Activated CD4-positive, alpha-beta T cell treated with anti-CD3 and anti-CD28 coated beads, Interleukin-2, amount 10 ng/mL, durations not matched to agents 7 days and 5 days (primary cell): ENCODE data around the gene KRT80. TPM values are rescaled to one million over a fixed set of nuclear protein-coding genes. Genes with fewer than 3 reads are reported as not detected.

Experiments used
- CTCF ChIA-PET: fragments of 350-600 bp; sonication (Branson Sonifier 250); formaldehyde crosslinking; loops from one replicate; lab custom pipeline; 2021; ENCODE audit warnings: antibody characterized with exemption; lab: Charles Lee
- POLR2A ChIA-PET: fragments of 350-600 bp; sonication (Branson Sonifier 250); formaldehyde crosslinking; loops from one replicate; lab custom pipeline; 2021; ENCODE audit warnings: antibody characterized with exemption; lab: Charles Lee
- DNase-seq: peaks from one replicate; pipeline ENCODE4 v3.0.0-alpha.2; 2020
- H3K27ac Mint-ChIP-seq: one replicate; pipeline ENCODE4 v1.8.0; 2021; ENCODE audit warnings: mild to moderate bottlenecking, moderate library complexity, mixed read lengths
- H3K27me3 Mint-ChIP-seq: one replicate; pipeline ENCODE4 v1.8.0; 2021; ENCODE audit warnings: mixed read lengths
- H3K36me3 Mint-ChIP-seq: one replicate; pipeline ENCODE4 v1.8.0; 2021; ENCODE audit warnings: low read depth, mixed read lengths
- H3K4me1 Mint-ChIP-seq: one replicate; pipeline ENCODE4 v1.8.0; 2021; ENCODE audit warnings: mixed read lengths
- H3K4me3 Mint-ChIP-seq: one replicate; pipeline ENCODE4 v1.8.0; 2021; ENCODE audit warnings: mild to moderate bottlenecking, moderate library complexity, mixed read lengths
- H3K9me3 Mint-ChIP-seq: one replicate; pipeline ENCODE4 v1.8.0; 2021; ENCODE audit warnings: mixed read lengths
- total RNA-seq, 2 experiments: library from RNA; stranded (reverse); gene quantifications; one replicate each; pipeline ENCODE4 v1.2.3, GENCODE V29; 2021

KRT80 gene
- total RNA-seq, 2 experiments from 2014 or later, result not detected

DNA sequence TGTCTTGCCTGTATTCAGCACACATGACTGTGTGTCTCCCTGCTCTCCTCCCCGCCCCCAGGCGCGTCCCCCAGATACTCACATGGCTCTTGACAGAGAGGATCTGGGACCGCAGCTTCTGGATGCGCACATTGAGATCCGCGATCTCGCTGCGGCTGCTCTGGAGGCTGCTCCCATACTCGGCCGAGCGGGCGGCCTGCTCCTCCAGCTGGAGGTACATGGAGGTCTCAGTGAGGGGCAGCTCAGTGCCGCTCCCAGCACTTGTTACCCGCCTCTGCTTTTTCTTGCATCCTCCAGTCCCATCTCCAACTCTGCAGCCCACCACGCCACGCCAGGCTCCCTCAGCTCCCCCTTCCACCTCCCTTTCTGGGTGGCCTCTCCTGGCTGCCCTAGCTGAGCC lies 18.9 kb downstream of the KRT80 start:
- Mint-ChIP-seq H3K4me3 (no peak overlapping the region), H3K36me3 (no peaks in the 10 kb centered on the region), H3K27me3 (no peaks in the 10 kb centered on the region), H3K9me3 (no peaks in the 10 kb centered on the region), H3K4me1 (peaks cover 3% of the 10 kb centered on the region), H3K27ac (no peak overlapping the region)
- no peak for DNase-seq
- CTCF ChIA-PET, result interaction anchor here (0.6 to 1.1 kb wide), 2 partner anchors 105 to 155 kb away, joined by 3 read pairs; no protein-coding TSS in a partner anchor
- POLR2A ChIA-PET, result interaction anchor here (0.6 kb wide), 1 partner anchor 367 kb away, joined by 3 read pairs; no protein-coding TSS in a partner anchor

DNA sequence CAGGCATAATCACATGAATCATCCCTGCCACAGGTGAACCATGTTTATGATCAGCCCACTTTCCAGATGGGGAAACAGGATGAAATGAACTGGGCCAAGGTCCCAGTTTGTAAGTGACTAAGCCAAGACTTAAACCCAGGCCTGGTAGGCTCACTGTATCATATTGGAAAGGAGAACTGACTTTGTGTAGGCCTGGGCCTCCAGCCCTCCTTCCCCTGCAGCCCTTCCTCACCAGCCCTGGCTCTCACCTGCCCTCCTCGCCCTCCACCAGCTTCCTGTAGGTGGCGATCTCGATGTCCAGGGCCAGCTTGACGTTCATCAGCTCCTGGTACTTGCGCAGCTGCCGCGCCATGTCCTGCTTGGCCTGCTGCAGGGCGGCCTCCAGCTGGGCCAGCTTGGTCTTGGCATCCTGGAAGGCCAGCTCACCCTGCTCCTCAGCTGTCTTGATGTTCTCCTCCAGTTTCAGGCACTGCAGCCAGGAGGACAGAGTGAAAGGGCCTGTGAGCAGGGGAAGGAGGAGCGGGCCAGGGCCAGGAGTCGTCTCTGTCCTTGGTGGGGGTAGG lies 19.8 kb downstream of the KRT80 start:
- DNase-seq, result peak; percentile 37
- no peaks in the 10 kb centered on the region for H3K27me3 Mint-ChIP-seq
- H3K4me1 Mint-ChIP-seq, result peaks cover 3% of the 10 kb centered on the region
- H3K9me3 Mint-ChIP-seq, result no peaks in the 10 kb centered on the region
- ChIA-PET POLR2A (no interaction called here), CTCF (interaction anchor here (1.6 kb wide), 1 partner anchor 41 kb away, joined by 5 read pairs; no protein-coding TSS in a partner anchor)
- H3K4me3 Mint-ChIP-seq, result no peak overlapping the region
- no peak overlapping the region for H3K27ac Mint-ChIP-seq
- no peaks in the 10 kb centered on the region for H3K36me3 Mint-ChIP-seq

DNA sequence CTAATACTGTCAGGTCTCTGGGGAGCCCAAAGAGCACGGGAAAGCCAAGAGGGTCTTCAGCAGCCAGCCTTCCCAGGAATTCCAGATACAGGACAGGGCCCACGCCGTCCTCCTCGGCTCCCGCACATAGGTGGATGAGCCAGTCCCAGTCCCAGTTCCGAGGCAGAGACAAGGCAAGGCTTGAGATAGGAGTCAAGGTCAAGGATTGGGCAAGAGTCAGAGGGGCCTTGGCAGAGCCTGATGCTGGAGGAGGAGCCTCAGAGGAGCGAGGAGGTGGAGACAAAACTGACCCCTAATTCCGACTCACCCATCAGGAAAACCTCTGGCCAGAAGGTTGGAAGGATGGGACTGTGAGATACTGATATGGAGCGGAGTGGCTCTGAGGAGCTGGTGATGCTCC lies 21.0 kb downstream of the KRT80 start:
- no peak overlapping the region for H3K4me3 Mint-ChIP-seq
- H3K36me3 Mint-ChIP-seq, result no peaks in the 10 kb centered on the region
- DNase-seq, result no peak
- peaks cover 4% of the 10 kb centered on the region for H3K4me1 Mint-ChIP-seq
- ChIA-PET POLR2A (no interaction called here), CTCF (interaction anchor here (1.6 kb wide), 1 partner anchor 43 kb away, joined by 5 read pairs; no protein-coding TSS in a partner anchor)
- no peaks in the 10 kb centered on the region for H3K9me3 Mint-ChIP-seq
- H3K27ac Mint-ChIP-seq, result no peak overlapping the region
- H3K27me3 Mint-ChIP-seq, result no peaks in the 10 kb centered on the region

DNA sequence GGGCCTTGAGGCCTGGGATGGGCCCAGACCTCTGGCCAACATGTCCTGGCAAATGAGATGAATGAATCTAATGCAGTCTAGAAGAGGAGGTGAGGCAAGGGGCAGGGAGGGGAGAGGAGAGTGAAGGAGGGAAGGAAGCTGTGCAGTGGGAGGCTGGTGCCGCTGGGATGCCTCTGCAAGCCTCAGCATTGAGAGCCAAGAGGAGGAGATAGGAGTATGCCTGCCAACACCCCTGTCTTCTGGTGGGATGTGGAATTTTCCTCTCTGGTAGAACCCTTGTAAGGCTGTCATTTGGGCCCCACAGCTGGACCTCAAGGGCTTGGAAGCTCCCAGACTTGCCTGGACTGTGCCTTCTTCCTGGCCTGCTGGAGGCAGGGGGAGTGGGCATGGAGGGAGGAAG lies 21.9 kb downstream of the KRT80 start:
- no peak overlapping the region for H3K27ac Mint-ChIP-seq
- H3K36me3 Mint-ChIP-seq, result no peaks in the 10 kb centered on the region
- no peak for DNase-seq
- no peak overlapping the region for H3K4me3 Mint-ChIP-seq
- POLR2A ChIA-PET, result no interaction called here
- H3K4me1 Mint-ChIP-seq, result peaks cover 7% of the 10 kb centered on the region
- CTCF ChIA-PET, result interaction anchor here (1.0 kb wide), 1 partner anchor 82 kb away, joined by 3 read pairs; no protein-coding TSS in a partner anchor
- H3K9me3 Mint-ChIP-seq, result no peaks in the 10 kb centered on the region
- no peaks in the 10 kb centered on the region for H3K27me3 Mint-ChIP-seq

DNA sequence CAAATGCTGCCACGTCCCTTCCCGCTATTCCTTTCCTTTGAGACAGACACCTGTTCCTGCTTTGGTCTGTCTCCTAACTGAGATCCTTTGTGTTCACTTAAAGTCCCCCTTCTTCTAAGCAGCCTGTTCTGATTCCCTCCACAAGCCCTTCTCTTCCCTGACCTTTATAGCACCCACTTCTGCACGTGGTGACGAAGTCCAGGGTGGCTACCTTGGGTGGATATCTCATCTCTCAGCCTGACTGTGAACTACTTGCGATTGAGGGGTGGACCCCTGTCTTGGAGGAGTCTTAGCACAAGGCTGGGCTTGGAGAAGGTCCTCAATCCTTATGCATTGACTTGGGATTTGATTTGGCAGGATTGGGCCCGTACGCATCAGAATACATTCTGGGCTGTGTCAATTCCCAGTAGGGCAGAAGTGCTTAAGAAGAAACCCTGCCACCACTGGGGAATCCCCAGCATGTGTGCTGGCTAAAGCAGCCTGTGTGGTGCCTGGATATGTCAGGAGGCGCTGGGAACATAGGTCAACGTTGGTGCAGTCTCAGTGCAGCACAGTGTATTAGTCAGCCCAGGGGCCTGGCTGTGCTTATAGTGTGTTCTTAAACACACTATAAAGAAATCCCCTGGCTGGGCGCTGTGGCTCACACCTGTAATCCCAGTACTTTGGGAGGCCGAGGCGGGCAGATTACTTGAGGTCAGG lies 23.6 kb downstream of the KRT80 start:
- no peak overlapping the region for H3K4me3 Mint-ChIP-seq
- H3K9me3 Mint-ChIP-seq, result no peaks in the 10 kb centered on the region
- no peaks in the 10 kb centered on the region for H3K36me3 Mint-ChIP-seq
- H3K4me1 Mint-ChIP-seq, result peaks cover 12% of the 10 kb centered on the region
- CTCF ChIA-PET, result no interaction called here
- H3K27me3 Mint-ChIP-seq, result no peaks in the 10 kb centered on the region
- no peak for DNase-seq
- H3K27ac Mint-ChIP-seq, result no peak overlapping the region
- POLR2A ChIA-PET, result no interaction called here

DNA sequence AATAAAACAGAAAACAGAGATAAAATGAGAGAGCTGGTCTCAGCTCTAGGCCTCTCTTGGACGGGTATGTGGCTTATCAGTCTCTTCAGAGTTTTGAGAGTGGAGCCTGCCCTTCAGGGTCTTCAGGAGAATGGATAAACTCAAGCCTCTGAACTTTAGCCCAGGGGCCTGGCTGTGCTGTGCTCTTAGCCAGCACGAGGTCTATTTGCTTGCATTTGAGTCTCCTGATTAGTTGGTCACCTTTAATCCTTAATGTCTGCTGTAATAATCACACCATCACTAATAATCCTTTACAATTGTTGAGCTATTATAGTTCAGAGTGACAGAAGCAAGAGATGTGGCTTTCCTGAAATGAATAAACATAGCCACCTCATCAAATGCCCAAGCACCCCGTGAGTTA lies 24.3 kb downstream of the KRT80 start:
- no peaks in the 10 kb centered on the region for H3K36me3 Mint-ChIP-seq

DNA sequence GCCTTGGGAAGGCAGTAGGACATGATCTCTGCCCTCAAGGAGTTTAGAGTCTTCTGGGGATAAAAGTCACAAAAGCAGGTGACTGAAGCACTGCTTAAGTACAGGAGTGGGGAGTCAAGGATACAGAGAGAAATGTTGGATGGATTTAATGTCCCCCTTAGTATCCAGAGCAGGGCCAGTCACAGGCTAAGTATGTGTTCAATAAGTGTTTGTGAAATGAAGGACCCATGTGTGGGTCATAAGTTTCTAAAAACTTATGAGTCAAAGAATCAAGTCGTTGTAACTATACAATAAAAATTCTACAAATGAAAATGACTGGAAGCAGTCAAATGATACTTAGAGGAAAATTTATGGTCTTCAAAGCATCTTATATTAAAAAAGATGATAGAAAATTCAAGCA lies 25.1 kb downstream of the KRT80 start:
- Mint-ChIP-seq H3K27me3 (no peaks in the 10 kb centered on the region), H3K27ac (no peak overlapping the region), H3K4me1 (peaks cover 27% of the 10 kb centered on the region), H3K4me3 (no peak overlapping the region), H3K9me3 (no peaks in the 10 kb centered on the region), H3K36me3 (no peaks in the 10 kb centered on the region)
- DNase-seq, result no peak
- CTCF ChIA-PET, result interaction anchor here (1.4 kb wide), 1 partner anchor 10 kb away, joined by 3 read pairs; no protein-coding TSS in a partner anchor
- POLR2A ChIA-PET, result interaction anchor here (0.7 kb wide), 1 partner anchor 79 kb away, joined by 3 read pairs; no protein-coding TSS in a partner anchor

More for the DNA sequence above, 24.3 kb downstream of the KRT80 start:
- ChIA-PET POLR2A (interaction anchor here (0.7 kb wide), 1 partner anchor 78 kb away, joined by 3 read pairs; no protein-coding TSS in a partner anchor), CTCF (no interaction called here)
- no peaks in the 10 kb centered on the region for H3K9me3 Mint-ChIP-seq
- no peak overlapping the region for H3K27ac Mint-ChIP-seq
- peaks cover 19% of the 10 kb centered on the region for H3K4me1 Mint-ChIP-seq
- H3K4me3 Mint-ChIP-seq, result no peak overlapping the region
- no peaks in the 10 kb centered on the region for H3K27me3 Mint-ChIP-seq
- DNase-seq, result no peak

DNA sequence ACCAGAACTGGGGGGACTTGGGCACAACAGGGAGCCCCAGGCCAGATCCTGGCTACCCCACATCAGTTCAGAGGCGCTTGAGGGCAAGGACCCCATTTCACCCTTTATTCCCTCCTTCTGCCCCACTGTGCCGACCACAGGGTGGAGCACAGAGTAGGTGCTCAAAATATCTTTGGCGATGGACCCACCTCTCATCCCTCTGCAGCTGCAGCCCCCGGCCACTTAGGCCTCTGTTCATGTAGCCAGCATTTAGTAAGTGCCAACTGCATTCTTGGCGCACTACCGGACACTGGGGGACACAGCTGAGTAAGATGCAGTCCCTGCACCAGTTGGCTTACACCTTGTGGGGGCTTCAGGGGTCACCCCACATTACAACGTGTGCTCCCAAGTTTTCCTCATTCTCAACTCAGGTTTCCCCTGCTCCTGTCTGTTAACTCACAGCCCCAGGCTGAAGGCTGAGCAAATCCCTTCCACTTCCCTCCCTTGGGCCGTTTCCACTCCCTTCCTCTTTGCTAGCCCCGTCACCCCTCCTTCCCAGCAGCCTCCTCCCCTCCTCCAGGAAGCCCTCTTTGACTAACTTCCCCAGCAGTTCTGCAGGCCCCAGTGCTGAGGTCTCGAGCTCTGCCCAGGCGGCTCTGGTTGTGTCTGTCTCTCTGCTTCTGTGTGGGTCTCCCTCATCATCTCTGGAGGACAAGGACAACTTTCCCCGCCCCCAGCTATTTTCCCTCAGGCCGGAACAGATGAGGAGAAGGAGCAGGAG lies 26.5 kb downstream of the KRT80 start:
- H3K27me3 Mint-ChIP-seq, result no peaks in the 10 kb centered on the region
- peak overlapping the region; percentile 65 for H3K27ac Mint-ChIP-seq

DNA sequence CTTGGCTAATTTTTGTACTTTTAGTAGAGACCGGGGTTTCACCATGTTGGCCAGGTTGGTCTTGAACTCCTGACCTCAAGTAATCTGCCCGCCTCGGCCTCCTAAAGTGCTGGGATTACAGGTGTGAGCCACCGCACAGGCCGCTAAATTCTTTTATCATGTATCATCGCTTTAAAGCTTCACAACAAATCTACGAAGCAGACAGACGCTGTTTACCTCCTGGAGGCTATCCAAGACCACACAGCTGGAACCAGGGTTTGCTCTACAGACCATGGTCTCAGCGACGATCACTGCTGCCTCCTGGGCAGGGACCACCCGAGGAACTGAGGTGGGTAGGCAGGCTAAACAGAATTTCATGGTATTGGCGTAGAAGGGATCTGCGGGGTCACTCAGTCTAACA lies 27.2 kb downstream of the KRT80 start:
- Mint-ChIP-seq H3K27me3 (no peaks in the 10 kb centered on the region), H3K4me1 (peaks cover 36% of the 10 kb centered on the region), H3K27ac (no peak overlapping the region)

More for the DNA sequence above, 26.5 kb downstream of the KRT80 start:
- ChIA-PET POLR2A (no interaction called here), CTCF (no interaction called here)
- Mint-ChIP-seq H3K4me1 (peaks cover 36% of the 10 kb centered on the region), H3K4me3 (no peak overlapping the region), H3K9me3 (no peaks in the 10 kb centered on the region), H3K36me3 (no peaks in the 10 kb centered on the region)
- no peak for DNase-seq

DNA sequence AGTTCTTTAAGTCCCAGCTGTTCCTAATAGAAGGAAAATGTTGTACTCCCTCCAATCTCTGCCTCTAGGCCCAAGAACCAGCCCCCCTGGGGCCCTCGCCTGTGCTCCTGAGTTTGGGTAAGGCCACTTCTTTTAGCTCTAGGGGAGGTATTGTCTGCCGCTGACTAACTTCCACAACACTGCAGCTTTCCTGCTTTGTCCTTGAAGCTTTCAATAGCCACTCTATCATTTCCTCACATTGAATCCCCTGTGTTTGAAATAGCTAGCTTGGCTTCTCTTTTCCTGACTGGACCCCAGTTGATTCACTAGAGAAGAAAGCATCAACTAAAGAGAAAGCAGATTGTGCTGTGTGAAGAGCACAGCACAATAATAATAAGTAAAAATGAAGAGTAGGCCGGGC lies 28.8 kb downstream of the KRT80 start:
- ChIA-PET CTCF (no interaction called here), POLR2A (no interaction called here)
- no peak for DNase-seq
- Mint-ChIP-seq H3K27me3 (no peaks in the 10 kb centered on the region), H3K4me1 (peaks cover 38% of the 10 kb centered on the region), H3K27ac (peak overlapping the region; percentile 14), H3K36me3 (no peaks in the 10 kb centered on the region), H3K9me3 (no peaks in the 10 kb centered on the region), H3K4me3 (no peak overlapping the region)

More for the DNA sequence above, 27.2 kb downstream of the KRT80 start:
- ChIA-PET CTCF (no interaction called here), POLR2A (no interaction called here)
- no peak for DNase-seq
- Mint-ChIP-seq H3K36me3 (no peaks in the 10 kb centered on the region), H3K4me3 (no peak overlapping the region), H3K9me3 (no peaks in the 10 kb centered on the region)

DNA sequence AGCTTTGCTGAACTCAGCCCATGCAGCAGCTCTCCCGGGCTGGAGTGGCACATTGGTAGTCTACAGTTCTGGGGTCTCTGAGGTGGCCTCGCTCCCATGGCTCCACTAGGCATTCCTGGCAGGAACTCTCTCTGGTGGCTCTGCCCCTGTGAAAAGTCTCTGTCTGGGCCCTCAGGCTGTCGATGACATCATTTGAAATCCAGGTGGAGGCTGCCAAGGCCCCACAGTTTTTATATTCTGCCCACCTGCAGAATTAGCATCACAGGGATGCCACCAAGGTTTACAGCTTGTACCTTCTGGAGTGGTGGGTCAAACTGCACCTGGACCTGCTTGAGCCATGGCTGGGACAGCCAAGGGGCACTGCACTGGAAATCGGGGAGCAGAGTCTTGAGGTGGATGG lies 31.6 kb downstream of the KRT80 start:
- DNase-seq, result no peak
- Mint-ChIP-seq H3K9me3 (no peaks in the 10 kb centered on the region), H3K36me3 (no peaks in the 10 kb centered on the region), H3K4me3 (no peak overlapping the region), H3K27ac (peak overlapping the region; percentile 20), H3K4me1 (peaks cover 47% of the 10 kb centered on the region), H3K27me3 (no peaks in the 10 kb centered on the region)
- CTCF ChIA-PET, result interaction anchor here (1.0 to 2.9 kb wide), 3 partner anchors 119 to 725 kb away, joined by 5 to 6 read pairs (median 5); no protein-coding TSS in a partner anchor
- POLR2A ChIA-PET, result no interaction called here

DNA sequence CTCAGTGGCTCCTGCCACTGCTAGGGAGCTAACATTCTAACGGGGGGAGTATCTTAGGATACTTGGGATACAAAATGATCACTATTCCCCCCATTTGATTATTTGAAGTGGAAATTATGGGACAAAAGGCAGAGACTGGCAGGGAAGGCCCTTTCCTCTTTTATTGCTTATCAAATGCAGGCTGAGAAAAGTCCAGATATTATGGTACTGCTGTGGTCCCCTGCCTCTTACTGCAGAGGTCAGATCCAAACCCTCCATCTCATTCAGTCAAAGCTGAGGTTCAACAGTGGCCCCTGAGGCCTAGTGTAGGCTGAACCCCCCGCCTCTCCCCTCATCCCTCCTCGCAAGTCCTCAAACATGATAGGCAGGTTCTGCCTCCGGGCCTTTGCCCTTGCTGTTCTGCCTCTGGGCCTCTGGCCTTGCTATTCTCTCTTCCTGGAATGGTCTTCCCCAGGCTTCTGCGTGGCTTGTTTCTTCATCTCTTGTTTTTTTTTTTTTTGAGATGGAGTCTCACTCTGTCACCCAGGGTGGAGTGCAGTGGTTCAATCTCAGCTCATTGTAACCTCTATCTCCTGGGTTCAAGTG lies 34.2 kb downstream of the KRT80 start:
- Mint-ChIP-seq H3K4me1 (peaks cover 43% of the 10 kb centered on the region), H3K27ac (no peak overlapping the region), H3K9me3 (no peaks in the 10 kb centered on the region), H3K4me3 (no peak overlapping the region), H3K27me3 (no peaks in the 10 kb centered on the region), H3K36me3 (no peaks in the 10 kb centered on the region)
- ChIA-PET POLR2A (no interaction called here), CTCF (interaction anchor here (0.6 to 3.3 kb wide), 8 partner anchors 36 to 722 kb away, joined by 3 to 12 read pairs (median 4); no protein-coding TSS in a partner anchor)
- DNase-seq, result no peak
